Measurements from ENCODE around the gene PTPRG. TPM values are rescaled to one million over a fixed set of nuclear protein-coding genes. Genes with fewer than 3 reads are reported as not detected.

Gene PTPRG
- polyA plus RNA-seq, 3 donors: 5.6 to 45.7 (median 13.3) TPM

DNA sequence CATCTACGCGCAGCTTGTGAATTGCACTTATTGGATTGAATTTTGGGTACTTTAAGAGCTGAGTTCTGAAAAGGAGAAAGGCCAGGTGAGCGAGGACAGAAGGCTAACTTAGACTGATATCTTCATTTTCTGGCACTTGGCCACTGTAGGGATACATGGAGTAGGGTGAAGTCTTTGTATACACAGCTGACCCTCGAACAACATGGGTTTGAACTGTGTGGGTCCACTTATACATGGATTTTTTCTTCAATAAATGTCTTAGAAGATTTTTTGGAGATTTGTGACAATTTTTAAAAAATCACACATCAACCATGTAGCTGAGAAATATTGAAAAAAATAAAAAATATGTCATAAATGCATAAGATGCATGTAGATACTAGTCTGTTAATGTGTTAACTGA lies 18.3 kb downstream of the PTPRG start:
- H3K27ac ChIP-seq (ENCODE audit: low read depth, low read length): no peak overlapping the region
- whole genome bisulfite sequencing, 3 donors: 88 to 96% (median 95%) methylated on average over 4 of the region's 4 CpGs

DNA sequence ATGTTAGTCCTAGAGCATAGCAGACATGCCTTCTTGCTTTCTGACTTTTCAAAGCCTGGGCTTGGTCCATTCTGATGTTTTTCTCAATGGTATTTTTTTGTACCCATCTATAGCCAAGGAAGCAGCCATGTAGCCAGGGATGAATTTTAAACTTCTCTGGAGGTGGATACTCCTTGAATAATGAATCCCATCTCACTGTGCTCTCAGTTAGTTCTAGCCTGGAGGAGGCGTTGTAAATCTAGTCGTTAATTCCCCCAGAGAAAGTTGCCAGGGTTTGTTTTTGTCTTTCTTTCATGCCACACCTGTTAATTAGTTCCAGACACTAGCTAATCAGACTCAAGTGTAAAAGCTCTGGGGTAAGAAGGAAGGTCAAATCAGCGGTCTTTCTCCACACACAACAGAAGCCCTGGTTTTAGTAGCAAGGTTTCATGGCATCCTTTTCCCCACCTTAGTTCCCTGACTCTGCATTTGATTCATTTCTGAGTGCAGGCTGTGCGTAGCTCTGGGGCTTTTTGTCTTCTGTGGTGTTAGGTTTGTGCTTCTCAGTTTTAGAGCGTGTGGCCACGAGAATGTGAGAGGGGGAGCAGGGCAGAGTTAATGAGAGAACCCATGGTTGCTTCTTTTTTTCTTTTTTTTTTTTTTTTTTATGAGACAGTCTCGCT lies 19.7 kb downstream of the PTPRG start:
- no peak overlapping the region for H3K27ac ChIP-seq (ENCODE audit: low read depth, low read length)
- 80 to 87% (median 81%) methylated on average over 7 of the region's 7 CpGs for WGBS, 3 donors

DNA sequence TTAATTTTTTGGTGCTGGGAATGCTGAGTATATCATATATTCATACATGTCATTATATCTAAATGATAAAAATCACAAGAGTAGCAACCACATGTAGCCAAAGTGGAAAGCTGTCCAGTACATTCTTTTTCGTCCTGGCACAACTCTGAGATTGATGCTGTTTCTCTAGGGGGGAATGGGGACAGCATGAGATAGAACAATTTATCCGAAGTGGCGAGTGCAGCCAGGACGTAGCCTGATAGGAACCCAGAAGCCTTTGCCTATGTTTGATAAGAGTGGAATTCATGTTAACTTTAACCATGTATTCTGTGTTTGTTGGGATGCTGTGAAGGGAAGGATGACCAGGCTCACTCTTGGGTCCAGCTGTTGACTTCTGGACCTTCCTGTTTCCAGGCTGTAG lies 20.9 kb downstream of the PTPRG start:
- 72 to 91% (median 89%) methylated on average over 4 of the region's 4 CpGs for WGBS, 3 donors
- no peak overlapping the region for H3K27ac ChIP-seq (ENCODE audit: low read depth, low read length)

DNA sequence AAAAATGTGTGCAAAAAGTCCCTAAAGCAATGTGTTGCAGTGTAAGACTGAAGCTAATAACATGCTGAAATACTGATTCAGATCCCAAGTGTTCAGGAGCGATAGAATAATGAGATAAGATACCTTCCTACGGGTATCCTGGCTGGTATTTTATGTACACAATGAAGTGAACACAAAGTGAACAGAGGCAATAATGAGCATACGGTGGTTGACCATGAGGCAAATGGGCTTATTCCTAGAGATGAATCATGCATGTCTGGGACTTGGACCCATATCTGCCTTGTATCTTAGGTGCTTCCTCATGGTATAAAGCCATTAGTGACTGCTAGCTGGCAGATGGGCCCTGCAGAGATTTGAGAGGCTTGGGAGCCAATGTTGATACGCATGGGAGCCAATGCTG lies 21.5 kb downstream of the PTPRG start:
- no peak overlapping the region for H3K27ac ChIP-seq (ENCODE audit: low read depth, low read length)
- WGBS, 3 donors: 88 to 95% (median 91%) methylated on average over 4 of the region's 4 CpGs

DNA sequence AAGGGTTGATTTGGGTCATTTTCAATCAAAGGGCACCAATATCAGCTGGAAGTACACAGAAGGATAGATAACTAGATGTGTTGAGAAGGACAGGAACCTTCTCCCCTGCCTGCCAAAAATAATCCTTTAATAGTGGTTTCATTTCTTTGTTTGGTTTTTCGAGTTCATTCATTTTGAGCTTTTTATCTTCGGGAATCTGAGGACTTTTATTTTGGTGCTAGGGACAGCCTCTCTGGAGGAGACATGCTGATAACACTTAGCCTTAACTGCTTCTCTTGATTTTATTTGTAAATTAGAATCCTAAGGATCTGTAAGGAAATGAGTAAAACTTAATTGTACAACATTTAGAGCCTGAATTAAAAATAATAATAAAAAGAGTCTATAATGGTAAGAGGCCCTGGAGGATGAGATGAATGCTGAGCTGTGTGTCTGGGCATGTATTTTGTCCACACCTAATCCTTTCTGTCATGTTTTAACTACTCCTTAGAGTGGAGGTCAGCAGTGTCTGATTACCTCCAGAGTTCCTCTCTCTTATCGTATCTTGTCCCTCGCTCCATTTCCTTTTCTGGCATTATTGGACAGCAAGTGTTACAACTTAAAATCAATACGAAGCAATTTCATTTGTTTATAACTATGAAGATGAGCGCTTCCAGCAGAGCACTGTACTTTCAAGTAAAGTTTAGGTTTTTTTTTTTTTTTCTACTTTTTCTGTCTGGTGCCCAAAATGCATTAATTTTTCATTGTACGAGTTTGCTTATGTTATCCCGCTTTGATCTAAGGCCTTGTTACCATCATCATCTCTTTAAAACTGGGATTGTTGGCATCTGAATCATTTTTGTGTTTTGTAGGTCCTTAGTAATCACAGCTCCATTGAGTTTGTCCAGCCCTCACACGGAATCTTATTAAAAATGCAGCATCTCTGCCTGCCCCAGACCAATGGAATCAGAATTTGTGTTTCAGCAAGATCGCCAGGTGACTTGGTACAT lies 22.8 kb downstream of the PTPRG start:
- WGBS, 3 donors: 77 to 81% (median 80%) methylated on average over 10 of the region's 10 CpGs
- H3K27ac ChIP-seq (ENCODE audit: low read depth, low read length): no peak overlapping the region

DNA sequence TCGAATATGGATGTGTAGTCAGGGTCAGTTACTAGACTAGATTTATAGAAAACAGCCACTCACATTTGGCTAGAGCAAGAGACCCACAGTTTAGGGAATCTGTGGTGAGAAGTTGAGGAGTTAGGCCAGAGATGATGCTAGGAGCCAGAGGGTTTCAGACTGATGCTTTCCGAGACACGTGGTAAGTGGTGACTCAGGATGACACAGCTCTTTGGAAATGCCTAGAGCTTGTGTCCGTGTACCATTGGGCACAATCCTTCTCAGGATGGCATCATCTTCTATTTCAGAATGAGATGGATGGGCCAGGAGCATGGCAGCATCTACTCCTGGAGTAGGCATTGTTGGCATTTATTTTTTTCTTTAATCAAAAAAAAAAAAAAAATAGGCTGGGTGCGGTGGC lies 28.5 kb downstream of the PTPRG start:
- 88 to 96% (median 89%) methylated on average over 5 of the region's 5 CpGs for WGBS, 3 donors
- H3K27ac ChIP-seq (ENCODE audit: low read depth, low read length): no peak overlapping the region

DNA sequence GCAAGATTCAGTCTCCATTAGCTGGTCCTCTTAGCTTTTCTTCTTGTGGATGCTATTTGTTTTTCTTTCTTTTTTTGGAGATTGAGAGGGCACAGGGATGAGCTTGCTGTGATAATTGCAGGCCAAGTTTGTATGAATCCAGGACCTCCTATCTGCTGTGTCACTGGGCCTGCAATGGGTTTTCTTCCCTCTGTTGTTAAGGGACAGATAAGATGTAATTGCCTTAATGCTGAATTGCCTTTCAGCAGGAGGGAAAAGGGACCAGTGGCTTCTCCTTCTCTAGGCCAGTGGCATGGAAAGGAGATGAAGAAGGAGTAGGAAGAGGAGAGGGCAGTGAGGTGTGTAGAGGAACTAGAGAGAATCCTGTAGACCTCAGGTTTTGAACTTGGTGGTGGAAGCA lies 29.9 kb downstream of the PTPRG start:
- H3K27ac ChIP-seq (ENCODE audit: low read depth, low read length): no peak overlapping the region

DNA sequence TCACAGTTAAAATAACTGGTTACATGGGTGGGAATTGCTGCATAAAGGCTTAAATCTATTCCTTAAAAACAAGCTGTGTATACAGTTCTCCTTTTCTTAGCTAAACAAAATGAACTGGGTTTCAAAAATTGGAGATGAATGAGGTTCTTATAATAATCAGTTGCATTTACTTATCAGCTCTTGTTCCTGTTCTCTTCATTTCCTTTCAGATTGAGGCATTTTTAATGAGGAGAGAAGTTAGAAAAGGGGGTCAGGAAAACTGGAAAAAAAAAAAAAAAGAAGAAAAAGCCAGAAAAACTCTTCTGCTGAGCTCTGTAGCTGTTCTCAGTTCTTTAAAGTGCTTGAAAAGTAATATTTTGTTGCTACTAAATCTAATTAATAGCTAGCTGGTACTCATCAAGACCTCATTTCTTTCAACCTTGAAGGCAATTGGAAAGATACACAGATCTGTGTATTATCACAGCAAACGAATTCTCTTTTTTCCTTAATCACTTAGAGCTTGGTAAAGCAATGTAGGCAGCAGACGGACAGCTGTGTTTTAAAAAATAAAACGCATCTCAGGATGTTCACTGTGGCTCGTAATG lies 32.2 kb downstream of the PTPRG start:
- H3K27ac ChIP-seq (ENCODE audit: low read depth, low read length): no peak overlapping the region
- WGBS, 3 donors: 69 to 78% (median 76%) methylated on average over 4 of the region's 4 CpGs

DNA sequence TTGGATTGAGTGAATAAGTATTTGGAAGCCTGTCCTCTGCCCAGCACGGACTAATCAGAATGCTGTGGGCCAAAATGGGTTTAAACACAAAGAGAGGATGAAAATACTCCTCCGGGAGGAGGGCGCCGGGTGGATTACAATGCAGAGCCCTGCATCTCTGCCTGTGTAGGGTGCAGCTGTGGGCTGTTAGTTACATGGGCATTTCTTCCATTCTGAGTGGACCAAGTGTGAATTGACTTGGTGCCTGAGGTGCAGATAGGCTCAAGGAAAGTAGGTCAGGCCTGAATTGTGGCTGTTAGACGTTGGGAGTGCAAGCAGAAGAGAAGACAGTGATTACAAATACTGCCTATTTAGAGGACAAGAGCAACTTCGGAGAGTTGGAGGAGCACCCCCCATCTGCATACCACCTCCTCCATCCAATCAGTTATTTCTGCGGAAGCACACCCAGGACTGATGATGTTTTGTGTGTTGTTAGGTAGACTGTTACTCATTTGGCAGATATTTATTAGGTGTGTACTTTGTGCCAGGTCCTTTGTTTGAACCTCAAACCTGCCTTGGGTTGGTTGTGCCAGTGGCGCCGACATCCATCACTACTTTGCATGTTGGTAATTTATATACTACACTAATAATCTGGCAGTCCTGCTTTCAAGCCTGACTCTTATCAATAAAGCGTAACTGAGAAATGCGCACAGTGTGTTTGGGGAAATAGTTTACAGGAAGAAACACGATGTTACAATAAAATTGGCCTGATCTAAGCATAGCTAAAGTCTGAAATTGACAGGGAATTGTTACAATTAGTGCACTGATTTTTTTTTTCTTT lies 33.0 kb downstream of the PTPRG start:
- WGBS, 3 donors: 66 to 79% (median 74%) methylated on average over 12 of the region's 12 CpGs
- H3K27ac ChIP-seq (ENCODE audit: low read depth, low read length): no peak overlapping the region

DNA sequence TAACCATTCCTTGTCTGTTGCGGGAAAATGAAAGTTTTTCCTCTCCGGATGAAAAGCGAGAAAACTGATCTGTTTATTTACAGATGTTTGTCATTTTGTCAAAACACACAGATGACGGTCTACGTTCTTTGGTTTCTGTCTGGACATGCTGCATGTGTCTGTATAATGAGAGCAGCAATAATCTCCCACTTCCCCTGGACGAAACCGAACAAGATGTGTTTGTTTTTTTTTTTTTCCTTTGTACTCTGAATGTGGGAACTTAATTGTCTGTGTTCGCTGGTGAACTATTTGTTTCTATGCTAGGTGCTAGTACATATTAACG lies 33.6 kb downstream of the PTPRG start:
- H3K27ac ChIP-seq (ENCODE audit: low read depth, low read length): no peak overlapping the region

DNA sequence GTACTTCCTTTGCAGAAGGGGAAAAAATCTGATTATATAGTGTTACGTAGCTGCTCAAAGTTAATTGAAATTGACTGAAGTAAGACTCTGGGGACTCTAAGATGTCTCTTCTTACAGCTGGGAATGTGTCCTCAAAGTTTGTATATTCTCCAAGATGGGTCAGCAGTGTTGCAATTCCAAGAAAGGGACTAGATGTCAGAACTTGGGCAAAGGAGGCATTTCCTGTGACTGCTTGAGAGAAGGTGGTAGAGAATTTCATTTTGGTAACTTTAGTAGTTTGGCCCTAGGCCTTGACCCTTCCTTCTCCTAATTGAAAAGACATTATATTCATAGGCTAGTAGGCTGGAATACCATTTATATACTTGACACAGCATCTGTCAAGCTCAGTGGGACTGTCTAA lies 33.9 kb downstream of the PTPRG start:
- no peak overlapping the region for H3K27ac ChIP-seq (ENCODE audit: low read depth, low read length)
- 0 to 62% (median 0%) methylated on average over 1 of the region's 1 CpG for WGBS, 3 donors

More for the DNA sequence above, 33.6 kb downstream of the PTPRG start:
- WGBS, 3 donors: 56 to 72% (median 57%) methylated on average over 9 of the region's 9 CpGs

DNA sequence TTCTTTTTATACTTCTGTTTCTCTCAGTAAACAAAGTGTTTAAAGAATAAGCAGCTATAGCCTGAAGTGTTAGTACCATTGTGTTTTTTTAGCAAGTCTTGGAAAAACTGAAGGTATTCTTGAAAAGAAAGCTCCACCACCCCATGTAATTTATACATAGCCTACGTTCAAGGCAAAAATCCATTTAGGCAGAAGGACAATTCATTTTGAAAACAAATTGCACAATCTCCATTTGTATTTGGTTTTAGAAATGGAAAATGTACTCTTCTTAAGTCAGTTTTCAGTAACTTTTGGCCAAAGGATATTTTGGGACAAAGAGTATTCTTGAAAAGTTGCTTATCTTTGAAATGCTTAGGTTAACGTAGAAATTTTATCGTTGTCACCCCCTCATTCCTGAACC lies 34.5 kb downstream of the PTPRG start:
- WGBS, 3 donors: 70 to 87% (median 74%) methylated on average over 3 of the region's 3 CpGs
- no peak overlapping the region for H3K27ac ChIP-seq (ENCODE audit: low read depth, low read length)

DNA sequence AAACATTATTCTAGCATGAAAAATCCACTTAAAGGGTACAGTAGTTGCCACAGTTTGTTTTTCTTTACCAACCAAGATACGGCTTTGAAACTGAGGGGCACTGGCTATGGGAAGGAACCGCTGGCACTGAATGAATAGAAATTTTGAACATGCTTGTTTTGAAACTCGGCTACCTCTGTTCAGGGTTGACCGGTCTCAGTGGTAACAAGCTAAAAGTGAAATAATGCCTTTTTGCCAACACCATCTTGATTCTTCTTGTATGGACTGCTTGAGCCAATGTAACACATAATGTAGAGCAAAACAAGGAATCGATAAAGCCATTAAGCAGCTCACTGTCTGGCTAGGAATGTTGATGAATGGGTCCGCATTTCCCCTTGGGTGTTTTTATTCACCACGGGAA lies 36.5 kb downstream of the PTPRG start:
- 74 to 87% (median 76%) methylated on average over 7 of the region's 7 CpGs for WGBS, 3 donors
- H3K27ac ChIP-seq (ENCODE audit: low read depth, low read length): no peak overlapping the region

DNA sequence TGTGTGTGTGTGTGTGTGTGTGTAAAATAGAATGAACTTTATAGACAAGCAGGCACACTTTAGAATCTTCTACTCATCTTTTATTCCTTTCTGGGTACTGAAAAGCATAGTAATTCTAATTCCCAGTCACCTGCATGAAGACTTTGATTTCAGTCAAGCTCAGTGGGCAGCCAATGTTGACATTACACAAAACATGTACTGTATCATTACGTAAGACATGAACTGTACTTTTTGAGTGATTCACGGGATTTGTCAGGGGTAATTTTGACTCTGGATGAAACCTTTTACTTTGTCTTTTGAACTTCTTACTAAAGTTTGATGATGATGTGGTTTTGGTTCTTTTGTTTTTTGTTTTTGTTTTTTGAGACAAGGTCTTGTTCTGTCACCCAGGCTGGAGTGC lies 38.8 kb downstream of the PTPRG start:
- no peak overlapping the region for H3K27ac ChIP-seq (ENCODE audit: low read depth, low read length)
- WGBS, 3 donors: 86 to 90% (median 89%) methylated on average over 2 of the region's 2 CpGs

DNA sequence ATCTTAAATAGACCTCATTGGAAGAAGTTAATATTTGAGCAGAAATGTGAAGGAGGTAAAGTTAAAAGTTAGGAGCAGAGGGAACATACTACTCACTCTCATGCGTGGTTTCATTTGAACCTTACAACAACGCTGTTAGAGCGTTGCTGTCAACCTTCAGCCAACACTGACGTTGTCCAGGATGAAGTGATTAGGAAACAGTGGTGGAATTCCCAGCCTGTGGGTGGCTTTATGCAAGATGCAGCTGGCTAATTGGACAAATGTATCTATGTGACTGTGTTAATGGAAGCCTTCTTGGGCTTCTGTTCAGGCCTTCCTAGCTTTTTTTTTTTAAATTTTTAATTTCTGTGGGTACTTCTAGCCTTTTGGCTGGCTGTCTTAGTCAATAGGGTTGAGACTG lies 40.5 kb downstream of the PTPRG start:
- WGBS, 3 donors: 69 to 76% (median 69%) methylated on average over 4 of the region's 4 CpGs
- H3K27ac ChIP-seq (ENCODE audit: low read depth, low read length): no peak overlapping the region

DNA sequence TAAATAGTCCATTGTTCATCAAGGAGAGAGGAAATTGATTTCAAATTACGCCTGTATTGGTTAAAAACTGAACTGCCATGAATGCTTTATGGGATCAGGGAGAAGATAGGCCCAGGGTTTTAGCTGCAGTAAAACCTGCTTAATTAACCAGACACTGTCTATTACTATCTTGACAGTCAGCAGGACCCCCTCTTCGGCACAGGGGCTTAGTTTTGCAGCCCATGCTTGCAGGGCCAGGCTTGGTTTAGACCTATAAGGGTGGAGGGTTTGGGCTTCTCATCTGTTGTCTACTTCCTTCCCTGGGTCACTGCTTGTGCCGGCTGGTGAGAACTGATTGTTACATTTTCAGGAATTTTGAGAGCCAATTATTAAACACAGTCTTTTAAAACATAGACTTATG lies 41.1 kb downstream of the PTPRG start:
- WGBS, 3 donors: 81 to 91% (median 91%) methylated on average over 3 of the region's 3 CpGs
- H3K27ac ChIP-seq (ENCODE audit: low read depth, low read length): no peak overlapping the region

DNA sequence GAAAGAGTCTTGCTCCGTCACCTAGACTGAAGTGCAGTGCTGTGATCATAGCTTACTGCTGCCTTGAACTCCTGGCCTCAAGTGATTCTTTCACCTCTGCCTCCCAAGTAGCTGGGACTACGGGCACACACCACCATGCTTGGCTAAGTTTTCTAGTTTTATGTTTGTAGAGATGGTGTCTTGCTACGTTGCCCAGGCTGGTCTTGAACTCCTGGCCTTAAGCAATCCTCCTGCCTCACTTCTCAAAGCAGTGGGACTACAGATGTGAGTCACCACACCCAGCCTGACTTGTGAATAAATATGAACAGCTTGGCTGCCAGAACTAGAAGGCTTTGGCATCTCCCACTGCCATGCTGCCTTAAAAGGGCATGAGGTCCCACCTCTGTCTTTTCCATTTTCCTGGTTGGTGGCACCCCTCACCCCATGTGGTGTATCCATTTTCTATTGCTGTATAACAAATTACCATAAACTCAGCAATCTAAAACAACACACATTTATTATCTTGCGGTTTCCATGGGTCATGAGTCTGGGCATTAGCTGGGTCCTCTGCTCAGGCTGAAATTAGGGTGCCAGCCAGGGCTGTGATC lies 44.3 kb downstream of the PTPRG start:
- 90 to 99% (median 92%) methylated on average over 4 of the region's 4 CpGs for WGBS, 3 donors
- H3K27ac ChIP-seq (ENCODE audit: low read depth, low read length): no peak overlapping the region

DNA sequence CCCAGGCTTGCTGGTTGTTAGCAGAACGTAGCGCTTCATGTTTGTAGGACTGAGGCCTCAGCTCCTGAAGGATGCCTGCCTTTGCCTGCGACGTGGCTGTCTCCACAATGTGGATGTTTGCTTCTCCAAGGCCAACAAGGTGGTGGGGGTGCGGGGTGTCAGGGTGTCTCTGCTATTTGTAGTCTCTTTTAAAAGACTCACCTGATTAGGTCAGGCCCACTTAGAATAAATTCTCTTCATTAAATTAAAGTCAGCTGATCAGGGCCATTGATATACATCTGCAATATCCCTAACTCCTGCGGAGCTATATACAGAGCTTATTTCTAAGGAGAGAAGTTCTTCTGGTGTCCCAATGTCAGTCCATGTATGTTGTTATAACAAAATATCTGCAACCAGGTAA lies 44.8 kb downstream of the PTPRG start:
- WGBS, 3 donors: 96 to 100% (median 97%) methylated on average over 6 of the region's 6 CpGs
- no peak overlapping the region for H3K27ac ChIP-seq (ENCODE audit: low read depth, low read length)
